ENCODE results near the gene RIMS4.
"Not testable (repeated sequence)": the region's sequence is repeated elsewhere in the genome, so short reads cannot be mapped to it uniquely, and the experiment has no call there.

The RIMS4 gene

DNA sequence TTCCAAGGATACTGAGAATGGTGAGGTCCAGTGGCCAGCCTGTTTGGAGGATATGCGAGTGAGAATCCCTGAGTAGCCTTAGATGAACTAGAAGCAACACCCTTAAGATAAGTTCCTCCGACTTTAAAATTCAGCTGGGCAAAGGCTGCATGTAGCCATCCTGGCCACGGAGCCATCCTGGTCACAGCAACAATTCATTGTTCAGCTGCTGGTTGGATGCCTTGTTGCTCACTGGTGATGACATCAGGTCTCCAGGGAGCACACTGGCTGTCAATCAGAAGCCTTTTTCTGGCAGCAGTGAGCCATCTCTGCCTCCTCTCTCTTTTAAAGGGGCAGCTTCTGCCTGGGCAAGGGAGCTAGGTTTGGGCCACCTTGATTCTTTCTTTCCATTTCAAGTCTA lies 22.4 kb upstream of the RIMS4 start:
- H3K4me3 ChIP-seq = no peak overlapping the region
- no peak overlapping the region for H3K27ac ChIP-seq

- H3K27ac ChIP-seq = no peak overlapping the region
- no peak overlapping the region for H3K4me3 ChIP-seq
Measured at GRCh38 chr20:44830995-44831394, 20.6 kb upstream of the RIMS4 start.

DNA sequence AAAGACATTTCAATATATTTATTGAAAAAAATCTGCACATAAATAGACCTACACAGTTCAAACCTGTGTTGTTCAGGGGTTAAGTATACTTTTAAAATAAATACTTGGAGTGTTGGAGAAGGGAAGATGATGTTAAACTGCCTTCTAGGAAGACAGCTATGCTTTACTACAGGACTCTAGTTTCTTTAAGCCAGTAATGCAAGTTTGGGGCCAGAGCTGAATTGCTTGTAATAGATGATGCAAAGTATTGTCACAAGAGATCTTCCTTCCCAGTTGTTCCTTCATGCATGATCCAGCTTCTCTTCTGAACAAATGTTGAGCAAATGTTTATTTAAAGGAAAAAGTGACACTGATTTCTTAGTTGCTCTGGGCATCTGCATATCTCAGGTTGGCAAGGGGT lies 20.2 kb upstream of the RIMS4 start:
- H3K27ac ChIP-seq = no peak overlapping the region
- H3K4me3 ChIP-seq = no peak overlapping the region

- Histone ChIP-seq H3K4me3 (no peak overlapping the region), H3K27ac (no peak overlapping the region)
Measured at GRCh38 chr20:44829688-44830087, 19.3 kb upstream of the RIMS4 start.

DNA sequence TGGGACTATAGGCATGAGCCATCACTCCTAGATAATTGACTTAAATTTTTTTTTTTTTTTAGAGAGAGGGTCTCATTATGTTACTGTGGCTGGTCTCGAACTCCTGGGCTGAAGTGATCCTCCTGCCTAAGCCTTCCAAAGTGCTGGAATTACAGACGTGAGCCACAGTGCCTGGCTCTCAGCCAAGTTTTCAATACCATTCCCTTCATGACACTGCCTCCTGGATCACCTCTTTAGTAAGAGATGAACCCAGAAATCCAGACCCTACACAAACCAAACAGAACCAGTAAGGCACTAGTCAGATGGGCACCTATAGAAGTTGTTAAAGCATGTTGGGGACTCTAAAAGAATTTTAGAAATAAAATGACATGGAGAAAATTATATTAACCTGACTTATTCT lies 18.3 kb upstream of the RIMS4 start:
- Histone ChIP-seq H3K4me3 (no peak overlapping the region), H3K27ac (no peak overlapping the region)

GRCh38 chr20:44827401-44827800 lies 17.1 kb upstream of the RIMS4 start:
- H3K4me3 ChIP-seq = no peak overlapping the region

DNA sequence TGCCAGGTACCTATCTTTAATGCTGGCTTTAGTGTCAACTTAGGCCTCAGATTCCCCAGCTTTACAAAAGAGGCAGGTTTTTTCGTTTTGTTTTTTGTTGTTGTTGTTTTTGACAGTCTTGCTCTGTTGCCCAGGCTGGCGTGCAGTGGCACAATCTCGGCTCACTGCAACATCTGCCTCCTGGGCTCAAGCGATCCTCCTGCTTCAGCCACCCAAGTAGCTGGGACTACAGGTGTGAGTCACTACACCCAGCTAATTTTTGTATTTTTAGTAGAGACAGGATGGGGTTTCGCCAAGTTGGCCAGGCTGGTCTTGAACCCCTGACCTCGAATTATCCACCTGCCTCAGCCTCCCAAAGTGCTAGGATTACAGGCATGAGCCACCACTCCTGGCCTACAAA lies 11.2 kb upstream of the RIMS4 start:
- H3K27ac ChIP-seq, H3K4me3 ChIP-seq: not testable (repeated sequence)

More at GRCh38 chr20:44827401-44827800, 17.1 kb upstream of the RIMS4 start:
- no peak overlapping the region for H3K27ac ChIP-seq

GRCh38 chr20:44819936-44820335 lies 9.6 kb upstream of the RIMS4 start:
- Histone ChIP-seq H3K4me3 (no peak overlapping the region), H3K27ac (no peak overlapping the region)

DNA sequence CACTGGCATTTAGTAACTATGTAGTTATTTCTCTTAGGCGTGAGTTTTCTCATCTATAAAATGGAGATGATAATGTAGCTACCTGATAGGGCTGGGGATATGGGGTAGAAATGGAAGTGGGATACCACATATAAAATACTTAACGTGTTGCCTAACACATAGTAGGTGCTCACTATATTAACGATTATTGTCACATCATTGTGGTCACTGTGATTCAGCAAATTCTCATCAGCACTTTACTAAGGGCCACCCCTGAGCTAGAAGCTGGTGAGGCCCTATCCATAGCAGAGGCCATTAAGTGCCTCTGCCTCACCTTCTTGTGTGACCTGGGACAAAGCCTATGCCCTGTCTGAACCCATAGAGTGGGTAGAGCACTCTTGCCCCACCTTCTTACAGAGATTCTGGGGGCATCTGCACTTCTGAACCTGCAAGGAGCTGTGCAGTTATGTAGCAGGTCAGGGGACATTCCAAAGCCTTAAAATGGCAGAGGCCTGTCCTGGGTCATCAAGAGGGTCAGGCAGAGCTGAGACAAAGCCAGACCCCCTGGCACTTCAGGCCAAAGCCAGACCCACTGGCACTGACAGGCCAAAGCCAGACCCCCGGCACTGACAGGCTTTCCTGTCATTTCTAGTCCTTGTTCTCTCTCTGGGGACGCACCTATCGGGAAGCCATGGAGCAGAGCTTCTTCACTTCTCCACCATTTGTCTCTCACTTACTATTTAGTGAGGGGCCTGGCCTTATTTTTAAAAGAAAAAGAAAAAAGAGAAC lies 7.0 kb upstream of the RIMS4 start:
- Histone ChIP-seq H3K4me3 (no peak overlapping the region), H3K27ac (no peak overlapping the region)

GRCh38 chr20:44814937-44815336 lies 4.6 kb upstream of the RIMS4 start:
- H3K27ac ChIP-seq = no peak overlapping the region
- H3K4me3 ChIP-seq = no peak overlapping the region

DNA sequence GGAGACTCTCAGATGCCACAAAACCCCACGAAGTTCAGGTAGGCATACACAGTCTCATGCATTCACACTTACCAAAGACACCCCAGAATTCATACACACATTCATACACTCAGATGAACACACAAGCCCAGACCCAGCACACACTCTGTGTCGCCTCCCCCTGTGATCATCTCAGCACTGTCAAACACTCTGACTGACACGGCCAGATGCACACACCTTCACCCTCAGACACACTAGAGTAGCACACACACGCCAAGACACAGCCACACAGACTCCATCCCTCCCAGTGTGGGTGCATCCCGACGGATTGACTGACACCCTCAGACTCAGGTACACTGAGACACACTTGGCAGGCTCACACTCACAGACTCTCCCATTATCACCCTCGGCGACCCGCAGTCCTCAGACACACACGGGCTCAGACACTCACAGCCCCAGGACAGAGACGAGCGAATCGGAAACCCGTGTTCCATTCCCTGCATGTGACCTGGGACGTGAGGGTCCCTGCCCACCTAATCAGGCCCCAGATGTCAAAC lies 872 bp upstream of the RIMS4 start:
- no peak overlapping the region for H3K27ac ChIP-seq
- no peak overlapping the region for H3K4me3 ChIP-seq

- Histone ChIP-seq H3K27ac (no peak overlapping the region), H3K4me3 (no peak overlapping the region)
Measured at GRCh38 chr20:44810061-44810390, 320 bp downstream of the RIMS4 start.

GRCh38 chr20:44809380-44810060 lies 826 bp downstream of the RIMS4 start:
- Histone ChIP-seq H3K4me3 (no peak overlapping the region), H3K27ac (no peak overlapping the region)

GRCh38 chr20:44807684-44808056 lies 2.7 kb downstream of the RIMS4 start:
- H3K4me3 ChIP-seq = no peak overlapping the region
- no peak overlapping the region for H3K27ac ChIP-seq

- Histone ChIP-seq H3K4me3 (no peak overlapping the region), H3K27ac (no peak overlapping the region)
Measured at GRCh38 chr20:44807051-44807683, 3.2 kb downstream of the RIMS4 start.

DNA sequence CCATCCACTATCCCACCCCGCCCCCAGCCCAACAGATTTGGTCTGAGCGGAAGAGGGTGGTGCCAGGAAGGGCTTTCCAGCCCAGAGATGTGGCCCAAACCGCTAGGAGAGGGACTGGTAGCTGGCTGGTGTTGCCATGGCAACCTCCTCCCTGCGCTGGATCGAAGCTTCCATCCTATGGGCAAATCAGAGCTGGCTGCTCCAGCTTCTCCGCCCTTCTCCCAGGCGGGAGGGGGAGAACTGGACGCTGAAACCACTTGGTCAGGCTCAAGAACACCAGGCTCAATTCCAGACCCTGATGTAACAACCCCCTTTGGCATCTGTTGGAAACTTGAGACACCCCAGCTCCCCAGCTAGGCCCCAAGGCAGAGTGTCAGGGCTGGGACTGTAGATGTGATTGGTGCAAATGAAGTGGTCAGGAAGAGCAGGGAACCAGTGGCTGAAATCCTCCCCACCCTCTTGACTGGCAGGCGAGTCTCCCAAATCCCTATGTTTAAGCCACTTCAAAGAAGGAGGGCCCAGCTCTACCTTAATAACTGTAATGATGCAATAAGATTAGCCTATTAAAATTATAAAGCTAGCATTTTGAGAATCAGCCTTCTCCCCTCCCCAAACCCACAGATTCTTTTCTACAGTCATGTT lies 4.2 kb downstream of the RIMS4 start:
- Histone ChIP-seq H3K4me3 (no peak overlapping the region), H3K27ac (no peak overlapping the region)

GRCh38 chr20:44805335-44805978 lies 4.9 kb downstream of the RIMS4 start:
- Histone ChIP-seq H3K4me3 (no peak overlapping the region), H3K27ac (no peak overlapping the region)

GRCh38 chr20:44803383-44803941 lies 6.9 kb downstream of the RIMS4 start:
- Histone ChIP-seq H3K27ac (no peak overlapping the region), H3K4me3 (no peak overlapping the region)

GRCh38 chr20:44802702-44803101 lies 7.6 kb downstream of the RIMS4 start:
- no peak overlapping the region for H3K27ac ChIP-seq
- no peak overlapping the region for H3K4me3 ChIP-seq

All from skin epidermis (tissue), 12 donors.